Measurements from ENCODE around the gene GAP43.
"Not testable (repeated sequence)": the region's sequence is repeated elsewhere in the genome, so short reads cannot be mapped to it uniquely, and the experiment has no call there.

The GAP43 gene

DNA sequence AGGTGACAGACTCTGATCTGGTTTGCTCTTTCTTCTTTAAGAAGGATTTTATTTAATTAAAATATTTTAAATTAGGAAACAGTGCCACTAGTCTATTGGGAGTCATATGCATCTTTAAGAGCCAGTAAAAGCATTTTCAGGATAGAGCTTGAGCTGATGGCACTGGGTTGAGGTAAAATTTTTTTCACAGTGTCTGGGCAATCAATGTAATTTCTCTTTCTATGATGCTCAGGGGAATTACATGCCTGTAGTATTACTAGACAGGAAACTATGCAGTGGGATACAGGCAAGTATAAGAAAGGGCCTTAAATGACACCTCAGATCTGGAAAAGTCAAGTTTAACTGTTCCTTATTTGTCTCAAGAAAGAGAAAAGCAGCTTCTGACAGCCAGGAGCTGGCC is 76.4 kb downstream of the GAP43 start:
- no peak for DNase-seq

- DNase-seq = no peak
Observed at GRCh38 chr3:115702598-115702997, 79.3 kb downstream of the GAP43 start.

GRCh38 chr3:115704661-115705338 is 81.5 kb downstream of the GAP43 start:
- peak in 1 of 2 experiments; percentile 36 for DNase-seq

DNA sequence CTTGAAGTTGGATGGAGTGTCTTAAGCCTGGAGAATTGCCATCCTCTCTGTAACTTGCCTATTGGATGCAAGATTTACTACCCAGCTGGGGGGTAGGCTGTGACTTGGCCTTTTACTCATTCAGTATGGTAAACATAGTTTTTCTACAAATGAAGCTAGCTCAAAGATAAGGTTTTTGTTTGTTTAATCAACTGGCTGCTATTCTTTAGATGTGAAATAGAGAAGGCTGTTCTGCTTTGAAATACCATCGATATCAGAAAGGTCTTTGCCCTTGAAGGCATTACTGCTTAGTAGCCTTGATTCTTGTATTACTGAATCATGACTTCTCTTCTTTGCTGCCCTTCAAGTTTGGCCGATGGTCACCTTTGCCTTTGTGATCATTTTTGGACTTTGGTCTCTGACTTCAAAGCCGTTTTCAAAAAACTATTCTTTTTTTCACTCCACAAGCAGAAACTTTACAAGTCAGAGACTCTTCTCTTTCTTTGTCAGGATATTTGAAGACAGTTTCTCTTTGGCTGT is 83.1 kb downstream of the GAP43 start:
- no peak for DNase-seq

DNA sequence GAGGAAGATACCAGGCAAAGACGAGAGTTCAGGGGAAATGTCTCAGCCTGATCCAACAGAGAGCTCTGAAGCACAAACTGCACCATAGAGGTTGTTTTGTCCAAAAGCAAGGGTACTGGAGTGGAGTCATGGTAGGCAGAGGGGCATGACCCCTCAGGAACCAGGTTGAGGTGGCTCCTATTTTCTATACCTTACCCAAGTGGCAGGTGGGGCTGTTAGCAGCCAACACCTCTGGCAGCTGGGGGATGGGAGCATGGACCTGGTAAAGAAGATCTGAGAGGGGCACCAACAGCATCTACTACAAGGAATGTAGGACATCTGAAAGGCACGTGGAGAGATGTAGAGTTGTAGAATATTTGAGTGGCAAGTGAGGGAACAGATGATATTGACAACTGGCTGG is 85.2 kb downstream of the GAP43 start:
- no peak for DNase-seq

GRCh38 chr3:115709093-115709492 is 85.8 kb downstream of the GAP43 start:
- no peak for DNase-seq

- DNase-seq = no peak
Observed at GRCh38 chr3:115709931-115710330, 86.6 kb downstream of the GAP43 start.

- DNase-seq = no peak
Observed at GRCh38 chr3:115710799-115711198, 87.5 kb downstream of the GAP43 start.

- DNase-seq = no peak
Observed at GRCh38 chr3:115712871-115713270, 89.6 kb downstream of the GAP43 start.

DNA sequence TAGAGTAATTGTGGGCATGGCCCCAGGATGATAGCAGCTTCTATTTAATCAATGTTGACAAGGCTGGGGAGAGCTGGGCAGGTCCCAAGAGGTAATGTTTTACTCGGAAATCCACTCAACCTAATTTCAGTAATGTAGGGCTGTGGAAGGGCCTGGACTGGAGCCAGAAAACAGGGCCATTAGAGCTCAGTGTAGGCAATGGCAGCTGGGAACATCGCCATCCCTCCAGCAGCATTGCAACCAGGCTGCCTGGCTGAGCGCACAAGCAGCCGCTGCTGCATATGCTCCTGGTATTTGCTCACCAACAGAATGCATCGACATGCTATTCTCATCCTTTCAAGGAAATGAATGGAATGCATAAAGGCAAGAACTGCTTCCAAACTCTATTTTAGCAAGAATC is 90.0 kb downstream of the GAP43 start:
- DNase-seq = peak; percentile 92 to 95

DNA sequence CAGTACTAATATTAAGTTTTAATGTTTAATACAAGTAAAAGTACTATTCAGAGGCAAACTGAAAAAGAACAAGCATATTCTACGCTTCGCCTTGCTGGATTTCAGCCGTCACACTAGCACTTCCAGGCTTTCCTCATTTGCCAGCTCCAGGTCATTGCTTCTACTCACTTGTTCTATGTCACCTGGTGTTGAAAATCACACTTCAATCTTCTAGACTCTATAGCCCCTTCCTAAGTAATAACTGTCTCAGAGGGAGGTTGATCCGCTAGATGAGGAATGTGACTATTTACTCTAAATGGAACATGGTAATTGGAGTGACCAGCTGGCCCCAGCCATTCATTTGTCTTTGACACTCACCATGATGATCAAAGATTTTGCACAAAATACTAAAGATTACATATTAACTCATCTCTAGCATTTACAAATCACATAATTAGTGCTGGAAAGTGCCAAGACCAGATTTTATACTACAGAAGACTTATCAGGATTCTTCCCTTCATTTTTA is 92.0 kb downstream of the GAP43 start:
- DNase-seq = no peak

DNA sequence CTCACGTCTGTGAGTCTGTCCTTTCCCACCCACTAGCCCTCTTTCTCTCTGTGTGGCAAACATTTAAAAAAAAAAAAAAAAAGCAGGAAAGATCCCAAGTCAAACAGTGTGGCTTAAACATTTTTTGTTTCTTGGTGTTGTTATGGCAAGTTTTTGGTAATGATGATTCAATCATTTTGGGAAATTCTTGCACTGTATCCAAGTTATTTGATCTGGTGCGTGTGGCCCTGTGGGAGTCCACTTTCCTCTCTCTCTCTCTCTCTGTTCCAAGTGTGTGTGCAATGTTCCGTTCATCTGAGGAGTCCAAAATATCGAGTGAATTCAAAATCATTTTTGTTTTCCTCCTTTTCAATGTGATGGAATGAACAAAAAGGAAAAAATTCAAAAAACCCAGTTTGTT is 97.7 kb downstream of the GAP43 start:
- DNase-seq = no peak

GRCh38 chr3:115725800-115726199 is 102.5 kb downstream of the GAP43 start:
- DNase-seq = no peak

DNA sequence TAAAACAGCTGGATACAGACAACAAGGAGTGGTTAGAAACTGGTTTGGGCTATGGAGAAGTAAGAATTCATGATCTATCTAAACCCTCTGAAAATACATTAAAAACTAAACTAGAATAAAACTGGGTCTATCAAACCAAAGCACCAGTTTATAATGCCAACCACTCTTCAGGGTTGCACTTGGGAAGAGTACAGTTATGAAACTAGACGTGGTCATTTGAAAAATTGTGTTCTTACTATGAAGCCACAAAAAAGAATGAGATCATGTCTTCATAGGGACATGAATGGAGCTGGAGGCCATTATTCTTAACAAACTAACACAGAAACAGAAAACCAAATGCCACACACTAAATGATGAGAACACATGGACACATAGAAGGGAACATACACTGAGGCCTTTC is 103.8 kb downstream of the GAP43 start:
- DNase-seq = no peak

- no peak for DNase-seq
Observed at GRCh38 chr3:115728013-115728412, 104.7 kb downstream of the GAP43 start.

GRCh38 chr3:115736341-115736740 is 113.0 kb downstream of the GAP43 start:
- not testable (repeated sequence) for DNase-seq

GRCh38 chr3:115741650-115742049 is 118.3 kb downstream of the GAP43 start:
- no peak for DNase-seq

DNA sequence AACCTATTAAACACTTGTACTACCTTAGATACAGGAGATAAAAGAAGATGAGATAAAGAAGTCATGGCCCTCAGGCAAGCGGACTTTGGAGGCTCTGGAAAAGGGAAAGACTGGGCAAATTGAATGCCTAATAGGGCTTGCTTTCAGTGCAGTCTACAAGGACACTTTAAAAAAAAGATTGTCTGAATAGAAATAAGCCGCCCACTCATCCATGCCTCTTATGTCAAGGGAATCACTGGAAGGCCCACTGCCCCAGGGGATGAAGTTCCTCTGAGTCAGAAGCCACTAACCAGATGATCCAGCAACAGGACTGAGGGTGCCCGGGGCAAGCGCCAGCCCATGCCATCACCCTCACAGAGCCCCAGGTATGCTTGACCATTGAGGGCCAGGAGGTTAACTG is 121.2 kb downstream of the GAP43 start:
- not testable (repeated sequence) for DNase-seq

GRCh38 chr3:115752978-115753377 is 129.7 kb downstream of the GAP43 start:
- not testable (repeated sequence) for DNase-seq

GRCh38 chr3:115758076-115758763 is 134.9 kb downstream of the GAP43 start:
- DNase-seq = peak; percentile 29 to 42

GRCh38 chr3:115760716-115761115 is 137.4 kb downstream of the GAP43 start:
- no peak for DNase-seq

DNA sequence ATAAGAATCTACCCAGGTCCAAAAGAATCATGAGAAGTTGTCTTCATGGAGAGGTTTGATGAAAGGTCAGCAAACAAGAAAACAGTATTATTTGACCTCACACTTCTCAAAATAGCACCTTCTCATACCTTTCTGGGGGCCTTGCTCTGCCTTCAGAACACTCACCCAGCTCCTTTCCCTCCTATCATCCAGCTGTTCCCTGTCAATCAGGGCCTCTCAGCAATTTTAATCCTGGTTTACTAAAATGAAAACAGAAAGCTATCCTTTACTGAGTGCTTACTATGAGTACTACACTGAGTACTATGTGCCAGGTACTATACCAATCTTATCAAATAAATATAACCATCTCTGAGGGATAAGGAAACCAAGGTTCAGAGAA is 138.6 kb downstream of the GAP43 start:
- no peak for DNase-seq

DNA sequence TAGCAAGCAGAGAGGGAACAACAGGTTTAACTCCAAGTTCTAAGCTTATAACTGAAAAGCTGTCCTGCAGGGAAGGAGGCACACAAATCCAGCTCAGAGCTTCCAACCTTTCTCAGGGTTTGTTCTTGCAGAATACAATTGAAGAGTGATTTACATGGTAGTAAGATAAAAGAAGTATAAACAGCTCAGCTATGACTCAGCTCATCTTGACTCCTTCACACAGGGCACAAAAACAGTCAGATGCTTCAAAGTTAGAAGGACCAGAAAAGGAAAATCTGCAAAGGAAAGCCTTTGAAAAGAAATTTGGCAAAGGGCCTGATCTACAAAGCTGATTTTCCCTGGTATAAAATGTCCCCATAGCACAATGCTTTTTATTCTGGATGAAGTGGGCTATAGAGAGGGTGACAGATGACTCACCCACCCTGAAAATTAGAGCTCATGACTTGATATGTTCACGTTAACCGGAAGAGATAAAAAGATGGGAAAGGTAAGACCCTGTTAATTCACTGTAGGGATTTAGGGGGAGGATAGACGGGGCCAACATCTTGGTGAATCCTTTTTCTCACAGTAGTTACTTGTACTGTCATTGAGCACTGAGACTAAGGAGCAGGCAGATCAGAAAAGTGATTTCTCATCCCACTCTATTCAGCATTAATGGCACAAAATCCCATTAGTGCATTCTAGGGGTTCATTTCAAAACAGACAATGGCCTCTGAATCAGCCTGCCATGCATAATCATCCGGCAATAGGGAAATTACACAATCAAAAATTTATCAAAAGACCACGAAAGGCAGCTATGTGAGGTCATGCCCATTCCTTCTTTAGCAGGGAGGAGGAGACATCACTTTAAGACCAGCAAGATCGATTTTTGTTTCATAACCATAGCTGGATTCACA is 143.5 kb downstream of the GAP43 start:
- DNase-seq = no peak

Data from SHP77 (cell line).